Measurements from ENCODE around the gene NUCB1. TPM values are rescaled to one million over a fixed set of nuclear protein-coding genes. Genes with fewer than 3 reads are reported as not detected.
"Not testable (repeated sequence)": the region's sequence is repeated elsewhere in the genome, so short reads cannot be mapped to it uniquely, and the experiment has no call there.

NUCB1 gene
- total RNA-seq, 1 experiment from 2014 or later, result 125 TPM

DNA sequence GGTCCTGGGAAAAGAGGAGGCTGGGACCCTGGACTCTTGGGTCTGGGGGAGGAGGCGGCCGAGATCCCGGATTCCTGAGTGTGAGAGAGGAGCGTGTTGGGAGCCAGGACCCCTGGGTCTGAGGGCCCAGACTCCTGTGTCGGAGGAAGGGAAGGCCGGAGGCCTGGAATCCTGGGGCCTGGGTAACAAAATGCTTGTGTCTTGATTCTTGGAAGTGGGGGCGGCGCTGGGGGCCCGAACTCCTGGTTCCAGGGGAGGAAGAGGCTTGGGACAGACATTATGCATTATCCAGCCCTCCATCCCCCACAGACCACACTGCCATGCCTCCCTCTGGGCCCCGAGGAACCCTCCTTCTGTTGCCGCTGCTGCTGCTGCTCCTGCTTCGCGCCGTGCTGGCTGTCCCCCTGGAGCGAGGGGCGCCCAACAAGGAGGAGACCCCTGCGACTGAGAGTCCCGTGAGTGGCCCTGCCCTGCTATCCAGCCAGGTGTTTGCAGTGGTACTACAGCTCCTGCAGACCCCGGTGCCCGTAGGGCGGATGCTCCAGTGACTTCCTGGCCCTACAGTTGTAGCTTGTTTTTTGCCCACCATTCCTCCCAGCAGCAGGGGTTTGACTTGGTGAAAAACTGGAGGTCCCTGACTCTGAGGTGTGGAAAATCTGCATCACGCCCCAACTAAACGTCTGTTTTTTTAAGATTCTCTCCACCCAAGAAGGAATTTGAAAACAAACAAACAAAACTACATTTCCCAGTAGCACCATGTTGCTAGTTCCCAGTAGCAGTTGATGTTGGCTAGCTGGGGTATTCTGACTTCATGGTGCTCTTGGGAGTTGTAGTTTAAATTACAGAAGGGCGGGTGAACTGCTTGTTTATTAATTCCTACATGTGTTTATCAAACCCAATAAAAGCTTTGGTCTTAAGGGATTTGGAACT, 630 bp downstream of the NUCB1 start:
- Histone ChIP-seq H3K79me1 (ENCODE audit: insufficient read depth, low read depth, low read length, poor library complexity, severe bottlenecking) (no peaks in the 10 kb centered on the region), H3K9me3 (ENCODE audit: control insufficient read depth, low read depth, low read length) (no peaks in the 10 kb centered on the region), H4K91ac (ENCODE audit: insufficient read length, low read depth, low read length) (no peak overlapping the region), H3K4me1 (ENCODE audit: insufficient read depth, low read length) (no peaks in the 10 kb centered on the region), H3K27me3 (ENCODE audit: insufficient read depth, low read length) (no peaks in the 10 kb centered on the region), H2BK20ac (ENCODE audit: low read depth, low read length, poor library complexity, severe bottlenecking) (no peak overlapping the region), H3K9ac (ENCODE audit: extremely low read depth, insufficient read length, low read length) (peak overlapping the region; percentile 73), H3K4ac (ENCODE audit: low read depth, low read length) (no peak overlapping the region), H2AK5ac (ENCODE audit: insufficient read length, low read length) (no peak overlapping the region), H4K5ac (ENCODE audit: insufficient read length, low read depth, low read length) (no peak overlapping the region), H3K4me2 (ENCODE audit: insufficient read depth, insufficient read length, low read length) (peak overlapping the region; percentile 58), H2BK5ac (ENCODE audit: insufficient read length, low read length) (no peak overlapping the region), H2BK12ac (ENCODE audit: insufficient read length, low read depth, low read length) (no peak overlapping the region), H4K8ac (replicated peaks; ENCODE audit: insufficient read length, low read depth, low read length) (no peak overlapping the region), H2BK15ac (ENCODE audit: low read depth, low read length) (no peak overlapping the region), H2AFZ (ENCODE audit: low read length) (no peak overlapping the region), H3K18ac (ENCODE audit: insufficient read length, low read depth, low read length) (no peak overlapping the region), H3K14ac (ENCODE audit: insufficient read depth, low read length) (peak overlapping the region; percentile 2; the same call in 1 of the 2 replicates), H3T11ph (ENCODE audit: low read length) (no peak overlapping the region), H4K20me1 (ENCODE audit: control insufficient read depth, insufficient read depth, insufficient read length) (no peaks in the 10 kb centered on the region), H3K27ac (ENCODE audit: insufficient read length, low read depth, low read length) (no peak overlapping the region), H3K56ac (ENCODE audit: insufficient read length, low read depth, low read length) (no peak overlapping the region), H3K23ac (ENCODE audit: insufficient read length, low read depth, low read length) (no peak overlapping the region), H3K79me2 (ENCODE audit: insufficient read depth, low read length) (no peaks in the 10 kb centered on the region), H2BK120ac (ENCODE audit: low read depth, low read length, poor library complexity, severe bottlenecking) (no peak overlapping the region), H3K23me2 (ENCODE audit: insufficient read length, low read depth, low read length, poor library complexity, severe bottlenecking) (peaks cover 15% of the 10 kb centered on the region)
- Mint-ChIP-seq H3K9me3 (no peaks in the 10 kb centered on the region; a peak in 1 of 5 replicates), H3K27ac (peak overlapping the region; percentile 93 to 98 (median 97)), H3K36me3 (ENCODE audit: insufficient read depth in 1 of 3, low read depth in 3 of 3) (peaks cover 12 to 36% (median 27%) of the 10 kb centered on the region in 3 experiments; a peak in 6 of 7 replicates), H3K4me3 (peak overlapping the region; percentile 95 to 98), H3K4me1 (peaks cover 13 to 34% of the 10 kb centered on the region in 2 experiments), H3K27me3 (ENCODE audit: low read depth) (no peaks in the 10 kb centered on the region; the same call in 1 of the 2 replicates)
- no peak for DNase-seq
- no CpG with 5 or more reads among the region's 24 CpGs for WGBS (ENCODE audit: extremely low coverage, insufficient read length, low lambda C conversion rate)
- TF ChIP-seq CTCF (conservative IDR thresholded peaks at IDR 0.05), result no peak

DNA sequence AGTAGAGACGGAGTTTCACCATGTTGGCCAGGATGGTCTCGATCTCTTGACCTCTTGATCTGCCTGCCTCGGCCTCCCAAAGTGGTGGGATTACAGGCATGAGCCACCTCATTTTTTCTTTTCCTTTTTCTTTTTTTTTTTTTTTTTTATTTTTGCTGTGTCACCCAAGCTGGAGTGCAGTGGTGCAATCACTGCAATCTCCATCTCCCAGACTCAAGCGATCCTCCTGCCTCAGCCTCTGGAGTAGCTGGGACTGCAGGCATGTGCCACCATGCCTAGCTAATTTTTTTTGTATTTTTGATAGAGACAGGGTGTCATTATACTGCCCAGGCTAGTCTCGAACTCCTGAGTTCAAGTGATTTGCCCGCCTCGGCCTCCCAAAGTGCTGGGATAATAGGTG, 2.2 kb downstream of the NUCB1 start:
- not testable (repeated sequence) for H2BK120ac ChIP-seq (ENCODE audit: low read depth, low read length, poor library complexity, severe bottlenecking); H3K9ac ChIP-seq (ENCODE audit: extremely low read depth, insufficient read length, low read length); H2BK20ac ChIP-seq (ENCODE audit: low read depth, low read length, poor library complexity, severe bottlenecking); DNase-seq; H3K14ac ChIP-seq (ENCODE audit: insufficient read depth, low read length); H3T11ph ChIP-seq (ENCODE audit: low read length); H4K8ac ChIP-seq (replicated peaks; ENCODE audit: insufficient read length, low read depth, low read length); H4K91ac ChIP-seq (ENCODE audit: insufficient read length, low read depth, low read length); H2BK12ac ChIP-seq (ENCODE audit: insufficient read length, low read depth, low read length); H4K5ac ChIP-seq (ENCODE audit: insufficient read length, low read depth, low read length); H3K27me3 ChIP-seq (ENCODE audit: insufficient read depth, low read length); H3K27me3 Mint-ChIP-seq (ENCODE audit: low read depth); H2BK15ac ChIP-seq (ENCODE audit: low read depth, low read length); H3K9me3 Mint-ChIP-seq; H3K4ac ChIP-seq (ENCODE audit: low read depth, low read length); H3K23ac ChIP-seq (ENCODE audit: insufficient read length, low read depth, low read length); H3K27ac ChIP-seq (ENCODE audit: insufficient read length, low read depth, low read length); H3K4me3 Mint-ChIP-seq; H3K79me2 ChIP-seq (ENCODE audit: insufficient read depth, low read length); H3K4me1 ChIP-seq (ENCODE audit: insufficient read depth, low read length); H4K20me1 ChIP-seq (ENCODE audit: control insufficient read depth, insufficient read depth, insufficient read length); H3K4me2 ChIP-seq (ENCODE audit: insufficient read depth, insufficient read length, low read length); H2AK5ac ChIP-seq (ENCODE audit: insufficient read length, low read length); H3K56ac ChIP-seq (ENCODE audit: insufficient read length, low read depth, low read length); H3K27ac Mint-ChIP-seq; H3K79me1 ChIP-seq (ENCODE audit: insufficient read depth, low read depth, low read length, poor library complexity, severe bottlenecking); H3K18ac ChIP-seq (ENCODE audit: insufficient read length, low read depth, low read length); H3K9me3 ChIP-seq (ENCODE audit: control insufficient read depth, low read depth, low read length); H2AFZ ChIP-seq (ENCODE audit: low read length); H2BK5ac ChIP-seq (ENCODE audit: insufficient read length, low read length)
- Mint-ChIP-seq H3K4me1 (peaks cover 13 to 29% of the 10 kb centered on the region in 2 experiments), H3K36me3 (ENCODE audit: insufficient read depth in 1 of 3, low read depth in 3 of 3) (peaks cover 20 to 48% (median 39%) of the 10 kb centered on the region in 3 experiments; a peak in 6 of 7 replicates)
- no CpG with 5 or more reads among the region's 7 CpGs for WGBS (ENCODE audit: extremely low coverage, insufficient read length, low lambda C conversion rate)
- H3K23me2 ChIP-seq (ENCODE audit: insufficient read length, low read depth, low read length, poor library complexity, severe bottlenecking), result peaks cover 12% of the 10 kb centered on the region

Measured in H9 (cell line).